A549 (cell line): ENCODE results near the gene SETMAR. TPM values are rescaled to one million over a fixed set of nuclear protein-coding genes. Genes with fewer than 3 reads are reported as not detected.

ENCODE experiments used
- ATAC-seq, 2 experiments: fragments of 200-7000 bp in 1 of 2; fragments of >200 bp in 1 of 2; cut with Nextera tagmentation in 1 of 2; cut with Tn5 transposase in 1 of 2; 3 replicates each; pipeline versions ENCODE4 v1.8.0 to v1.9.1; 2018 to 2020; ENCODE audit warnings: mild to moderate bottlenecking in 1 of 2, moderate library complexity in 1 of 2
- CTCF ChIA-PET: fragments of 300-600 bp; sonication (Branson Sonifier 250); formaldehyde crosslinking; extraction: SDS; loops from one replicate; lab custom pipeline; 2021; ENCODE audit warnings: antibody characterized with exemption, inconsistent platforms; lab: Yijun Ruan, JAX
- POLR2A ChIA-PET: fragments of 350-600 bp; formaldehyde crosslinking; extraction: SDS; loops from one replicate; lab custom pipeline; 2021; ENCODE audit warnings: antibody characterized with exemption, inconsistent platforms; lab: Yijun Ruan, JAX
- DNase-seq, 2 experiments: peaks; one replicate each; pipeline versions ENCODE4 v3.0.0 to v3.0.0-alpha.2; 2011 to 2016; ENCODE audit warnings: low read depth in 1 of 2, low spot score in 1 of 2
- FAIRE-seq: peaks from 2 replicates; lab custom pipeline; 2011; peaks lifted over from hg19 to GRCh38; lab: Jason Lieb, UNC
- H3K27ac ChIP-seq, 2 experiments: fragments of >200 bp; sonication (Bioruptor Twin); formaldehyde crosslinking; 3 replicates each; pipeline ENCODE4 v1.5.1; 2016 to 2017
- H3K4me1 ChIP-seq: fragments of >200 bp; sonication (Bioruptor Twin); formaldehyde crosslinking; 3 replicates; pipeline ENCODE4 v1.6.1; 2016
- H3K4me2 ChIP-seq: fragments of >200 bp; sonication (Bioruptor Twin); formaldehyde crosslinking; 3 replicates; pipeline ENCODE4 v1.6.1; 2016
- H3K4me3 ChIP-seq: fragments of >200 bp; sonication (Bioruptor Twin); formaldehyde crosslinking; 3 replicates; pipeline ENCODE4 v1.5.1; 2016
- H3K9me3 ChIP-seq: fragments of >200 bp; sonication (Bioruptor Twin); formaldehyde crosslinking; 3 replicates; pipeline ENCODE4 v1.6.1; 2016
- ATOH8 ChIP-seq: fragments of 250-450 bp; sonication (Bioruptor Pico); IDR thresholded peaks from 2 replicates; pipeline ENCODE4 v1.5.0; 2020; ENCODE audit warnings: low read depth, mild to moderate bottlenecking, moderate library complexity
- CBX8 ChIP-seq: fragments of 200-600 bp; sonication (generic); IDR thresholded peaks from 2 replicates; pipeline ENCODE4 v1.6.1; 2016
- EP300 ChIP-seq, 2 experiments: fragments of >200 bp; sonication (Bioruptor Twin); formaldehyde crosslinking; IDR thresholded peaks; 2 replicates in 1 of 2; 3 replicates in 1 of 2; pipeline ENCODE4 v1.6.1; 2016 to 2017
- FOSL2 ChIP-seq, 2 experiments: fragments of 450-650 bp in 1 of 2; fragments of >200 bp in 1 of 2; sonication (Bioruptor Twin) in 1 of 2; formaldehyde crosslinking; IDR thresholded peaks; 2 replicates each; pipeline versions ENCODE4 v1.5.0 to v1.6.1; 2016 to 2020; ENCODE audit warnings: mild to moderate bottlenecking in 1 of 2, moderate library complexity in 1 of 2
- JUN ChIP-seq, 2 experiments: fragments of >200 bp; sonication (Bioruptor Twin); formaldehyde crosslinking; IDR thresholded peaks; 2 replicates in 1 of 2; 3 replicates in 1 of 2; pipeline ENCODE4 v1.6.1; 2016 to 2017
- MAZ ChIP-seq: fragments of 150-350 bp; IDR thresholded peaks from 2 replicates; pipeline ENCODE4 v1.6.1; 2014; ENCODE audit warnings: antibody characterized with exemption, low read depth, low read length, borderline replicate concordance
- MYC ChIP-seq: IDR thresholded peaks from 2 replicates; pipeline ENCODE4 v1.6.1; 2012; ENCODE audit warnings: mild to moderate bottlenecking, inconsistent platforms, low read length, improper control_type of control experiment, borderline replicate concordance
- NPAS2 ChIP-seq: fragments of 250-450 bp; sonication (Bioruptor Pico); IDR thresholded peaks from 2 replicates; pipeline ENCODE4 v1.8.0; 2022; ENCODE audit warnings: mild to moderate bottlenecking, moderate library complexity, borderline replicate concordance
- PHF8 ChIP-seq: fragments of 200-600 bp; sonication (generic); IDR thresholded peaks from 2 replicates; pipeline ENCODE4 v1.6.1; 2016; ENCODE audit warnings: low read depth, mild to moderate bottlenecking, antibody characterized with exemption, moderate library complexity, borderline replicate concordance
- POLR2A ChIP-seq: IDR thresholded peaks from 2 replicates; pipeline ENCODE4 v1.6.1; 2012; ENCODE audit warnings: mild to moderate bottlenecking, low read length
- RARB ChIP-seq: fragments of 250-450 bp; sonication (Bioruptor Pico); IDR thresholded peaks from 2 replicates; pipeline ENCODE4 v1.8.0; 2021; ENCODE audit warnings: mild to moderate bottlenecking, moderate library complexity
- RCOR1 ChIP-seq: fragments of 150-350 bp; IDR thresholded peaks from 2 replicates; pipeline ENCODE4 v1.6.1; 2014; ENCODE audit warnings: antibody characterized with exemption, low read length, low read depth
- SREBF2 ChIP-seq: fragments of 450-650 bp; IDR thresholded peaks from 2 replicates; pipeline ENCODE4 v1.6.1; 2014; ENCODE audit warnings: mild to moderate bottlenecking, moderate library complexity
- TP53 ChIP-seq: fragments of 250-450 bp; sonication (Bioruptor Pico); IDR thresholded peaks from 2 replicates; pipeline ENCODE4 v1.5.0; 2021; ENCODE audit warnings: mild to moderate bottlenecking, moderate library complexity
- USF2 ChIP-seq: fragments of 450-650 bp; IDR thresholded peaks from 2 replicates; pipeline ENCODE4 v1.6.1; 2014; ENCODE audit warnings: antibody characterized with exemption
- ZC3H11A ChIP-seq: fragments of 450-650 bp; IDR thresholded peaks from 2 replicates; pipeline ENCODE4 v1.6.1; 2014; ENCODE audit warnings: antibody characterized with exemption, mild to moderate bottlenecking
- WGBS: methylation state at CpG from one replicate; pipeline ENCODE4 v1.1.6; 2017; ENCODE audit errors: missing lambda C conversion rate; 5-methylcytosine and 5-hydroxymethylcytosine counted together
- polyA minus RNA-seq: library from RNA; depleted of rRNA, polyadenylated mRNA; stranded (reverse); fragments of >200 nt; gene quantifications from 2 replicates; pipeline ENCODE4 v1.2.3, GENCODE V29; 2011; rRNA and poly(A)+ RNA removed
- polyA plus RNA-seq, 4 experiments: library from polyadenylated mRNA; depleted of rRNA in 3 of 4; stranded (reverse); fragments of >200 nt; fragmentation: RNase III in 1 of 4; extraction: RNeasy Plus Mini Kit Qiagen cat#74134 plus additional on column Dnase treatment in 1 of 4; gene quantifications; 2 replicates in 3 of 4; 3 replicates in 1 of 4; pipeline ENCODE4 v1.2.3, GENCODE V29; 2011 to 2017
- TF ChIP-seq, protein P1 (sequence below): fragments of >200 bp; sonication (Bioruptor Twin); formaldehyde crosslinking; IDR thresholded peaks from 3 replicates; pipeline ENCODE4 v1.6.1; 2016
- TF ChIP-seq, protein P2 (sequence below): IDR thresholded peaks from 2 replicates; pipeline ENCODE4 v1.6.1; 2012; ENCODE audit warnings: low read depth, borderline replicate concordance
- TF ChIP-seq, protein P3 (sequence below): IDR thresholded peaks from 2 replicates; pipeline ENCODE4 v1.6.1; 2012

The SETMAR gene
- polyA plus RNA-seq (2011; rRNA removed) = 12.3 and 12.5 TPM in 2 replicates
- polyA plus RNA-seq (2012; cell fraction: cytosol; rRNA removed) = 5.7 TPM in 2 replicates
- 4.2 and 6.4 TPM in 2 replicates for polyA plus RNA-seq (2012; cell fraction: nucleus; rRNA removed)
- 7.2 to 8.5 TPM (median 7.3 TPM) in 3 replicates for polyA plus RNA-seq (2017; fragmentation: RNase III; extraction: RNeasy Plus Mini Kit Qiagen cat#74134 plus additional on column Dnase treatment)
- 12.6 and 13.4 TPM in 2 replicates for polyA minus RNA-seq

DNA sequence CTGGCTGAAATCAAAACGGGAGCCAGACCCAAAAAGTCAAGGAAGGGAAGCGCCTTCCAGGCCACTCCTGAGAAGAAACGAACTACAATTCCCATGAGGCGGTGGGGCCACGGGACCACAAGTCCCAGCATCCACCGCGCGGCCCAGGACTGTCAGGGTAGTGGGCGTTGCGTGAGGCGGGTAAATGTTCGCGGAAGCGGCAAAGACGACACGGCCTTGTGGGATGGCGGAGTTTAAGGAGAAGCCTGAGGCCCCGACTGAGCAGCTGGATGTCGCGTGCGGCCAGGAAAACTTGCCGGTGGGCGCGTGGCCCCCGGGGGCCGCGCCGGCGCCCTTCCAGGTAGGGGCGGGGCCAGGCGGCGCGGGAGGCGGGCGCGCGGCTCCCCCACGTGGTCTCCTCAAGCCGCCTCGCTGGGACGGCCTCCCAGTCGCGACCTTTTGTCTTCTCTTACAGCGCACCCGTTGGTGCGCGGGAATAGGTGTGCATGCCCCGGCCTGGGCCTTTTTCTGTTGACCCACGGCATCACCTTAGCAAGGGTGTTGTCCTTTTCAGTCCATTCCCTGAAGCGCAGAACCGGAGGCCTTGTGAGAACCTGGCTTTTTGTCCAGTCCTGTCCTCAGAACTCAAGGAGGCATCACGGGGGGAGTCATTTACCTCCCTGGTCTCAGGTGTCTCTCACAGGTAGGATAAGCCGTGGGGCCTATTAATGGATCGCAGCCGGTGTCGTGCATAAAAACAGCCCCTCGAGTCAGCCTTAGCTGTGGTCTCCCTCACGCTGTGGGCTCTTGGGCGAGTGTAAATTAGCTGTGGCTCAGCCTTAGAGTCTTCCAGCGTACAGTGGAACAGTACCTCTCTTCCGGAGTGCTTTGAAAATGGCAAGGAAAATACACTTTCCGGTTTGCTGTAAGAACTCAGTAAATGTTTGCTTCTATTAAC lies at the start of gene SETMAR:
TSS of gene SETMAR (plus strand) at position 183 of the 937 bp plus-strand sequence. CDS start at position 185, 2 bp downstream.
- CTCF ChIA-PET = no interaction called here
- WGBS = 2% methylated on average over 42 of the region's 62 CpGs
- H3K4me2 ChIP-seq = peak within 1 kb of the TSS; percentile 82

DNA sequence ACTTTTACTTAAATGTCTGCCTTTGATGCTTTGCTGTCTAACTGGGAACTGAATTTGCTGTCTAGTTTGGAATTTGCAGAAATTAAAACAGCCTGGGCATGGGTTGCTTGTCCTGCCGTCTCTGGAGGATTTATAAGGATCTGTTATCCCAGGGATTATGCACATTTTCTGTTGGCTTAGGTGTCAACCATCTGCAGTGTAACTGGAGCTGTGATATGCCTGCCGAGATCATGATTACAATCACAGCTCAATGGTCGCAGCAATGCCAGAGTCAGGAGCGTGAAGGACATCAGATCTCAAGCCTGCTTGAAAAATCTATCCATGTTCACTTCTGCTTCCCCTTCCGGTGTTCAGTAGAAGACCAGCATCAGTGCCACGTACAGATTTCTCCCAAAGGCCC lies 41.8 kb upstream of the SETMAR start:
- Histone ChIP-seq H3K4me2 (no peak overlapping the region), H3K4me1 (no peaks in the 10 kb centered on the region), H3K9me3 (no peaks in the 10 kb centered on the region), H3K27ac (no peak overlapping the region), H3K4me3 (no peak overlapping the region)
- ChIA-PET POLR2A (no interaction called here), CTCF (interaction anchor here (1.8 kb wide), 1 partner anchor 10 kb away, joined by 6 read pairs; no protein-coding TSS in a partner anchor)
- FAIRE-seq (no peak), DNase-seq (no peak), ATAC-seq (no peak)
- TF ChIP-seq NPAS2 = no peak
- no peak for TF ChIP-seq EP300 (IDR thresholded peaks at IDR 0.05)
- TF ChIP-seq ZC3H11A = no peak
- no peak for TF ChIP-seq FOSL2 (IDR thresholded peaks at IDR 0.05)
- no peak for TF ChIP-seq FOSL2 (CRISPR knock-in tag; IDR thresholded peaks at IDR 0.05)
- WGBS = 12% methylated on average over 5 of the region's 6 CpGs

More for the DNA sequence above, at the start of gene SETMAR:
- FAIRE-seq (no peak), DNase-seq (peak; percentile 86 to 89), ATAC-seq (peak; percentile 97 to 98)
- Histone ChIP-seq H3K27ac (peak within 1 kb of the TSS; percentile 88 to 97), H3K4me3 (peak within 1 kb of the TSS; percentile 68)
- POLR2A ChIA-PET = interaction anchor here (0.8 kb wide), 1 partner anchor 190 kb away, joined by 4 read pairs; the partner anchor contains the start of gene ITPR1
- peak; percentile 43 to 51; a peak in 2 of 5 replicates for TF ChIP-seq JUN (IDR thresholded peaks at IDR 0.05)
- TF ChIP-seq, protein P1, sequence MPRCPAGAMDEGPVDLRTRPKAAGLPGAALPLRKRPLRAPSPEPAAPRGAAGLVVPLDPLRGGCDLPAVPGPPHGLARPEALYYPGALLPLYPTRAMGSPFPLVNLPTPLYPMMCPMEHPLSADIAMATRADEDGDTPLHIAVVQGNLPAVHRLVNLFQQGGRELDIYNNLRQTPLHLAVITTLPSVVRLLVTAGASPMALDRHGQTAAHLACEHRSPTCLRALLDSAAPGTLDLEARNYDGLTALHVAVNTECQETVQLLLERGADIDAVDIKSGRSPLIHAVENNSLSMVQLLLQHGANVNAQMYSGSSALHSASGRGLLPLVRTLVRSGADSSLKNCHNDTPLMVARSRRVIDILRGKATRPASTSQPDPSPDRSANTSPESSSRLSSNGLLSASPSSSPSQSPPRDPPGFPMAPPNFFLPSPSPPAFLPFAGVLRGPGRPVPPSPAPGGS = peak; percentile 62; the same call in 1 of the 3 replicates
- no peak for TF ChIP-seq CBX8
- no peak for TF ChIP-seq SREBF2
- TF ChIP-seq, protein P2, sequence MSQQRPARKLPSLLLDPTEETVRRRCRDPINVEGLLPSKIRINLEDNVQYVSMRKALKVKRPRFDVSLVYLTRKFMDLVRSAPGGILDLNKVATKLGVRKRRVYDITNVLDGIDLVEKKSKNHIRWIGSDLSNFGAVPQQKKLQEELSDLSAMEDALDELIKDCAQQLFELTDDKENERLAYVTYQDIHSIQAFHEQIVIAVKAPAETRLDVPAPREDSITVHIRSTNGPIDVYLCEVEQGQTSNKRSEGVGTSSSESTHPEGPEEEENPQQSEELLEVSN = peak; percentile 90
- no peak for TF ChIP-seq MAZ
- no peak for TF ChIP-seq ATOH8
- TF ChIP-seq POLR2A = peak; percentile 74
- TF ChIP-seq PHF8 = peak; percentile 77; the same call in 1 of the 2 replicates
- no peak for TF ChIP-seq RCOR1
- TF ChIP-seq RARB (CRISPR knock-in tag) = no peak
- TF ChIP-seq MYC = peak; percentile 34; the same call in 1 of the 2 replicates
- TF ChIP-seq USF2 = peak; percentile 49; the same call in 1 of the 2 replicates
- 0 out of 2 replicates have a peak, but pooled peaks have one; percentile 55 for TF ChIP-seq TP53 (CRISPR knock-in tag)
- TF ChIP-seq, protein P3, sequence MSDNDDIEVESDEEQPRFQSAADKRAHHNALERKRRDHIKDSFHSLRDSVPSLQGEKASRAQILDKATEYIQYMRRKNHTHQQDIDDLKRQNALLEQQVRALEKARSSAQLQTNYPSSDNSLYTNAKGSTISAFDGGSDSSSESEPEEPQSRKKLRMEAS = peak; percentile 93
- TF ChIP-seq, all 56 proteins: peak for 9
- Histone ChIP-seq H3K4me1 (no peaks in the 10 kb centered on the region), H3K9me3 (no peaks in the 10 kb centered on the region)
